A549 (cell line): Measurements from ENCODE around the gene LRRC38.

ENCODE experiments used
- CEBPB ChIP-seq, 2 experiments: fragments of >200 bp in 1 of 2; sonication (Bioruptor Twin) in 1 of 2; formaldehyde crosslinking in 1 of 2; IDR thresholded peaks; 2 replicates each; pipeline ENCODE4 v1.6.1; 2012 to 2016
- CHD4 ChIP-seq: fragments of 200-600 bp; sonication (generic); IDR thresholded peaks from 2 replicates; pipeline ENCODE4 v1.6.1; 2016; ENCODE audit warnings: antibody characterized with exemption, mild to moderate bottlenecking, borderline replicate concordance
- CTCF ChIP-seq: fragments of >200 bp; sonication (Bioruptor Twin); formaldehyde crosslinking; IDR thresholded peaks from 3 replicates; pipeline ENCODE4 v1.5.1; 2016
- ESRRA ChIP-seq: fragments of 150-350 bp; IDR thresholded peaks from 2 replicates; pipeline ENCODE4 v1.6.1; 2014; ENCODE audit warnings: mild to moderate bottlenecking, low read length, borderline replicate concordance
- HDAC2 ChIP-seq: fragments of 200-600 bp; sonication (generic); IDR thresholded peaks from 2 replicates; pipeline ENCODE4 v1.6.1; 2016
- JUN ChIP-seq, 2 experiments: fragments of >200 bp; sonication (Bioruptor Twin); formaldehyde crosslinking; IDR thresholded peaks; 2 replicates in 1 of 2; 3 replicates in 1 of 2; pipeline ENCODE4 v1.6.1; 2016 to 2017
- MAZ ChIP-seq: fragments of 150-350 bp; IDR thresholded peaks from 2 replicates; pipeline ENCODE4 v1.6.1; 2014; ENCODE audit warnings: antibody characterized with exemption, low read depth, low read length, borderline replicate concordance
- MYC ChIP-seq: IDR thresholded peaks from 2 replicates; pipeline ENCODE4 v1.6.1; 2012; ENCODE audit warnings: mild to moderate bottlenecking, inconsistent platforms, low read length, improper control_type of control experiment, borderline replicate concordance
- POLR2A ChIP-seq: IDR thresholded peaks from 2 replicates; pipeline ENCODE4 v1.6.1; 2012; ENCODE audit warnings: mild to moderate bottlenecking, low read length
- RNF2 ChIP-seq: fragments of 200-600 bp; sonication (generic); IDR thresholded peaks from 2 replicates; pipeline ENCODE4 v1.6.1; 2016; ENCODE audit warnings: low read depth, mild to moderate bottlenecking, antibody characterized with exemption, moderate library complexity, borderline replicate concordance

GRCh38 chr1:13487957-13488356 is 25.8 kb downstream of the LRRC38 start:
- TF ChIP-seq MYC (no peak), CTCF (no peak), ESRRA (no peak), MAZ (no peak), RNF2 (no peak), HDAC2 (no peak), POLR2A (no peak), CEBPB (IDR thresholded peaks at IDR 0.05) (no peak), CHD4 (no peak), JUN (IDR thresholded peaks at IDR 0.05) (no peak)
